Measurements from ENCODE around the gene KPTN. TPM values are rescaled to one million over a fixed set of nuclear protein-coding genes. Genes with fewer than 3 reads are reported as not detected.

The KPTN gene
- total RNA-seq, 2 experiments from 2014 or later, result 9.7 to 10.5 TPM

DNA sequence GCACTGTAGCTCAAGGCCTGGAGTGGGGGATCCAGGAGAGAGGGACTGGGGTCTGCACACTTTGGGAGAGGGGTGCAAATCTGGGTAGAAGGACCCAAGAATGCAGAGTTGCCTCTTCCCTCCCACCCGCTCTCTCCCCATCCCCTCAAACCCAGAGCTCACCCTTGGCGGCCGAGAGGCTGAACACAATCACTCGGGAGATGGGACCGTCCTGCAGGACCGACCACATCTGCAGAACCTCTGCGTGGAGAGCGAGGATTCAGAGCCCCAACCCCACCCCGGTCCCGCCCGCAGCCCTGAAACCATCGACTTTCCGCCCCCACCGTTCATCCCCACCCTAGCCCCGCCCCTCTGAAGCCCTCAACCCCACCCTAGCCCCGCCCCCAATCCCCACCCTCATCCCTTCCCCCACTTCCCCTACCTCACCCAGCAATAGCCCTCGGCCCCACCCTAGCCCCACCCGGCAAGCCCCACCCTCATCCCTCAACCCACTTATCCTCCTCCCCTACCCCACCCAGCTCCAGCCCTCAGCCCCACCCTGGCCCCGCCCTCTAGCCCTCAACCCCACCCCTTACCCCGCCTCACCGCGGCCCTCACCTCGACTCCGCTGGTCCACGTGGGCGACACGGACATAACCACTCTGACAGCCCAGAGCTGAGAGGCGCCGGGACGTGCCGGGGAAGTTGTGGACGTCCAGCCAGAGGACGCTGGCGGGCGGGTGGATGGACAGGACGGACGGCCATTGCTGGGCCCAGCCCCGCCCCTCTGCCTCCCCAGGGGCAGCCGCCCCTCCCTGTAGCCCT is 4.1 kb downstream of the KPTN start:
- intact Hi-C loops (cut with DNase I, micrococcal nuclease), result loop anchor here (5.0 to 10.0 kb wide), 4 partner anchors 33 to 1595 kb away; partner anchors contain the start of genes ARHGAP35 (in 1 of the 2) and IRF2BP1 (in 1 of the 2)
- no peak for ATAC-seq
- Mint-ChIP-seq H3K27me3 (no peaks in the 10 kb centered on the region), H3K4me1 (peaks cover 6% of the 10 kb centered on the region), H3K27ac (no peak overlapping the region), H3K36me3 (ENCODE audit: low read depth) (peaks cover 2% of the 10 kb centered on the region), H3K9me3 (ENCODE audit: low read depth) (no peaks in the 10 kb centered on the region), H3K4me3 (no peak overlapping the region)
- POLR2A ChIA-PET, result no interaction called here
- no peak for DNase-seq
- CTCF ChIA-PET, result interaction anchor here (1.3 kb wide), 1 partner anchor 47 kb away, joined by 3 read pairs; no protein-coding TSS in a partner anchor

DNA sequence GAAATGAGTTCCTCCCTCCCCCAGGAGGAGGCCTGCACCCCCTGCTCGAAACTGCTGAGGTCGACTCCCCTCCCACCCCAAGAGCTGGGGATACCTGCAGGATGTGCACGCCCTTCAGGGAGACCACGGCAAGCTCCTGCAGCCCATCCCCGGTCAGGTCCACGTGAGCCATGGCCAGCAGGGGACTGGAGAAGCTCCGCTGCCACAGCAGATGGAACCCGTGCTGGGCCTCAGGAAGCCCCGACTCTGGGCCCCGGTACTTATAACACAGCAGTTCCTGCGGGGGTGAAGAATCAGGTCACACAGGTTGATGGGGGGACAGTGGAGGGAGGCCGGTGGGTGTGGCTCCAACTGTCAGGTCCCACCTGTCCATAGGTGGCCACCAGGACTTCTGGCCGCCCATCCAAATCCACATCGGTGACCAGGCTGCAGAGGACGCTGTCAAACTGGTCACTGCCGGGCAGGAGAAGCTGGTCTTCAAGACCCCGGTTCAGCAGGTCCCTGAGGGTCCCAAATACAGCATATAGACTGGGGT is 7.5 kb downstream of the KPTN start:
- ChIA-PET POLR2A (no interaction called here), CTCF (interaction anchor here (0.6 to 0.7 kb wide), 2 partner anchors 202 to 299 kb away, joined by 3 read pairs; no protein-coding TSS in a partner anchor)
- H3K9me3 Mint-ChIP-seq (ENCODE audit: low read depth), result no peaks in the 10 kb centered on the region
- peaks cover 10% of the 10 kb centered on the region for H3K27me3 Mint-ChIP-seq
- H3K4me1 Mint-ChIP-seq, result peaks cover 3% of the 10 kb centered on the region
- DNase-seq (no peak), ATAC-seq (no peak)
- no peak overlapping the region for H3K4me3 Mint-ChIP-seq
- H3K27ac Mint-ChIP-seq, result no peak overlapping the region
- intact Hi-C loops (cut with DNase I, micrococcal nuclease), result no loop called here
- peaks cover 1% of the 10 kb centered on the region for H3K36me3 Mint-ChIP-seq (ENCODE audit: low read depth)

DNA sequence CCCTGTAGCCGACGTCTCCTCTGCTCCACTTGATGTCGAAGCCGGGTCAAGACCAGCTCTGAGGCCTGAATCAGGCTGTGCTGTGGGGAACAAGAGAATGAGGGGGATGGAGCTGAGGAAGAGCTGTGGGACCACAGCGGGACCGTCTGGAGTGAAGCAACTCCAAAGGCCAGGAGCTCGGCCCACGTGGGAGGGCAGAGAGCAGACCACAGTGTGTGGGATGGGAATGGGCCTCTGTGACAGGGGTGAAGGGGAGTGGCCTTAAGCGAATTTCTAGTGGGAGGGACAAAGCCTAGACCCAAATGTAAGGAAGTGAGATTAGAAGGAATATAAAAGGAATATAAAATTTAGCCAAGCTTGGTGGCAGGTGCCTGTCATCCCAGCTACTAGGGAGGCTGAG is 8.6 kb downstream of the KPTN start:
- Mint-ChIP-seq H3K9me3 (ENCODE audit: low read depth) (no peaks in the 10 kb centered on the region), H3K27ac (no peak overlapping the region), H3K4me1 (peaks cover 10% of the 10 kb centered on the region), H3K36me3 (ENCODE audit: low read depth) (peaks cover under 1% of the 10 kb centered on the region), H3K27me3 (peaks cover 19% of the 10 kb centered on the region), H3K4me3 (no peak overlapping the region)
- ATAC-seq, result no peak
- DNase-seq, result no peak
- POLR2A ChIA-PET, result no interaction called here
- intact Hi-C loops (cut with DNase I, micrococcal nuclease), result no loop called here
- CTCF ChIA-PET, result interaction anchor here (0.5 to 0.6 kb wide), 2 partner anchors 60 to 727 kb away, joined by 3 read pairs; no protein-coding TSS in a partner anchor

DNA sequence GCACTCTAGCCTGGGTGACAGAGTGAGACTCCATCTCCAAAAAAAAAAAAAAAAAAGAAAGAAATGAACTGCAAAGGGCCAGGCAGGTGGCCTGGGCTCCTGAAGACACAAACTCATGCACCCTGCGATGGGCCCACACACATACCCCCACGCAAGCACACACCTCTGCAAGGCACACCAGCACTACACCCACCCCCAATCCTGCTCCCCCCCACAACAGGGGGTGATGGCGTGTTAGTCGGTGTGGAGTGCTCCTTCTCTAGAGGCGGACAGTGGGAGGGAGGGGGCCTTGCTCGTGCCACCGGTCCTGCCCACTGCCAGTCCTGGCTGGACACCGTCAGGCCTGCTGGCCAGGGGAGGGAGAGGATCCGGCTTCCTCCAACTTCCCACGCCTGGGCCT is 10.7 kb downstream of the KPTN start:
- Mint-ChIP-seq H3K27ac (no peak overlapping the region), H3K4me1 (peaks cover 14% of the 10 kb centered on the region), H3K9me3 (ENCODE audit: low read depth) (no peaks in the 10 kb centered on the region), H3K4me3 (no peak overlapping the region), H3K36me3 (ENCODE audit: low read depth) (no peaks in the 10 kb centered on the region), H3K27me3 (peaks cover 36% of the 10 kb centered on the region)
- intact Hi-C loops (cut with DNase I, micrococcal nuclease), result no loop called here
- ATAC-seq (no peak), DNase-seq (no peak)
- ChIA-PET POLR2A (no interaction called here), CTCF (interaction anchor here (0.9 kb wide), 1 partner anchor 10 kb away, joined by 3 read pairs; the partner anchor contains the start of gene KPTN)

DNA sequence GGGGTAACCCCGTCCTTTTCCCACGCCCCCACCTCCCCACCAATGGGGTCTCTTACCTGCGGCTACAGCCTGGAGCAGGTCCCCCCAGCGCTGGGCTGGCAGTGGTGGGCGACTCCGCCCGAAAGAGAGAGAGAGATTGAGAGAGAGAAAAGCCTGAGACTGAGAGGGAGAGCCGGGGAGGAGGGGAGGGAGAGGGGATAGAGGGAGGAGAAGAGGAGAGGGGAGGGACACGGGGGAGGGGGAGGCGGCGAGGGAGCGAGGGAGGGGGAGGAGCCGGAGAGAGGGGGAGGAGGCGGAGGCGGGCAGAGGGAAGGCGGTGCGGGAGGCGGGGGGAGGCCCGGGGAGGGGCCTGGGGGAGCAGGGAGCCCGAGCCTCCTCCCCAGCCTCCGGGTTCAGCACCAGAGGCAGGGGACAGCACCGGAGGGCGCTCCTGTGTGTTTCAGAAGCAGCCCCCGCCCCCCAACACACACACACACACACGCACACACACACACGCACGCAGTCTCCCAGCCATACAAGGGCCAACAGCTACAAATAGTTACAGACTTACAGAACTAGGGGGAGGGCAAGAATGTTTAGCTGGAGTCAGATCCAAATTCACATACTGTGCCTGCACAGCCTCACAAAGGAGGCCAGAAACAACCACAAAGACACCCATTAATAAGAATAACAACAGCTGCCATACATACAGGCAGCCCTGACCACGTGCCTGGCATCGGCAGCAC is 12.1 kb downstream of the KPTN start, which contains the start of gene SLC8A2:
Gene SLC8A2, minus strand, starts transcription at position 161 of the 725 bp plus-strand sequence. CDS start 5,490 bp downstream, outside the sequence.
- Mint-ChIP-seq H3K36me3 (ENCODE audit: low read depth) (no peaks in the 10 kb centered on the region), H3K9me3 (ENCODE audit: low read depth) (no peaks in the 10 kb centered on the region), H3K4me3 (no peak within 1 kb of the TSS), H3K4me1 (peaks cover 14% of the 10 kb centered on the region), H3K27ac (no peak within 1 kb of the TSS), H3K27me3 (peaks cover 46% of the 10 kb centered on the region)
- ChIA-PET CTCF (interaction anchor here (0.6 to 1.6 kb wide), 3 partner anchors 35 to 1965 kb away, joined by 3 to 6 read pairs (median 6); no protein-coding TSS in a partner anchor), POLR2A (interaction anchor here (0.6 kb wide), 1 partner anchor 971 kb away, joined by 4 read pairs; no protein-coding TSS in a partner anchor)
- peak; percentile 82 for DNase-seq
- peak; percentile 80 for ATAC-seq
- intact Hi-C loops (cut with DNase I, micrococcal nuclease), result loop anchor here in 1 of 2 experiments (1.0 kb wide), 1 partner anchor 11 kb away; no protein-coding TSS in a partner anchor

DNA sequence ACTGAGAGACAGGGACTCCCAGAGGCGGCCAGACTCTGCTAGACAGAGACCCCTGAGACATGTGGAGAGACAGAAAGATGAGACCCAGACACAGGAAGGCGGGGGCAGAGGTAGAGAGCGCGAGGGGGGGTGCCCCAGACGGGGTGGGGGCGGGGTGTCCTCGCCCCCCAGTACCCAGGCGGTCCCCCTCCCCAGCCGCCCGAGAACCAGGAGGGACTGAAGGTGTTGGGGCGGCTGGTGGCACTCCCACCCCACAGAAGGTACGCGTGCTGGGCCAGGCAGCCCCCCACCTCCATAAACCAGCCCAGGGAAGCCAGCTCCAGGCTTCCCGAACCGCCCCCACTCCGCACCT is 12.7 kb downstream of the KPTN start:
- H3K4me3 Mint-ChIP-seq, result no peak overlapping the region
- peaks cover 46% of the 10 kb centered on the region for H3K27me3 Mint-ChIP-seq

DNA sequence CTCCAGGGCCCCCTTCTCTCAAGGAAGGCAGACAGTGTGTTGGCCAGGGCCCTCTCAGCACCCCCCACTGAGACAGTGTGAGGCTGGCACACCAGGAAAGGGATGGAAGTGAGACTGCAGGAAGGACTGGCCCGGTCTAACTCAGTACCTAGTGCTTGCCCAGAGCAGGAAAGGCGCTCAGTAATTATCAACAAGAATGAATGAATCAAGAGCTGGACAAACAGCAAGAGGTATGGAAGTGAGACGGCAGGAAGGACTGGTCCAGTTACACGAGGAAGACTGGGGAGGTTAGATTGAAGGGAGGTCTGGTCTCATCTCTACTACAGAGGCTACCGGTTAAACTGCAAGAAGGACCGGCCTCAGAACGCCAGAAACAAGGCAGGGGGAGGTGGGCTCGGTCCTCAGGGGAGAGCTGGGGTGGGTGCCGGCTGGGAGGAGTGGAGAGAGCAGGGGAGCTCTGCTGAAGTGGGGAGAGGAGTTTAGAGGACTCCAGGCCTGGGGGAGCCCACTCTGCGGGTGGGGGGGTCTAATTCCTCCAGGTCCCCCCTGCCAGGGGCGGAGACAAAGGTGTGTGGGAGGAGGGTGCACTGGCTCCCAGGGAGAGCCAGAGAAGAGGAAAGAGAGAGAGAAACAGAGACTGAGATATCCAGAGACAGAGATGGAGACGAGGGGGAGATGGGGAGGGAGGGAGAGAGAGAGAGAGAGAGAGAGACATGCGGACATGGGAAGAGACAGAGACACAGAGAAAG is 13.4 kb downstream of the KPTN start:
- POLR2A ChIA-PET, result no interaction called here
- DNase-seq (no peak), ATAC-seq (no peak)
- H3K27me3 Mint-ChIP-seq, result peaks cover 46% of the 10 kb centered on the region
- no peaks in the 10 kb centered on the region for H3K9me3 Mint-ChIP-seq (ENCODE audit: low read depth)
- CTCF ChIA-PET, result no interaction called here
- intact Hi-C loops (cut with DNase I, micrococcal nuclease), result no loop called here
- H3K27ac Mint-ChIP-seq, result no peak overlapping the region
- no peak overlapping the region for H3K4me3 Mint-ChIP-seq
- H3K36me3 Mint-ChIP-seq (ENCODE audit: low read depth), result no peaks in the 10 kb centered on the region
- peaks cover 14% of the 10 kb centered on the region for H3K4me1 Mint-ChIP-seq

More for the DNA sequence above, 12.7 kb downstream of the KPTN start:
- DNase-seq (no peak), ATAC-seq (no peak)
- ChIA-PET POLR2A (no interaction called here), CTCF (interaction anchor here (1.6 kb wide), 1 partner anchor 35 kb away, joined by 6 read pairs; no protein-coding TSS in a partner anchor)
- no peaks in the 10 kb centered on the region for H3K9me3 Mint-ChIP-seq (ENCODE audit: low read depth)
- no peak overlapping the region for H3K27ac Mint-ChIP-seq
- H3K36me3 Mint-ChIP-seq (ENCODE audit: low read depth), result no peaks in the 10 kb centered on the region
- intact Hi-C loops (cut with DNase I, micrococcal nuclease), result no loop called here
- peaks cover 14% of the 10 kb centered on the region for H3K4me1 Mint-ChIP-seq

DNA sequence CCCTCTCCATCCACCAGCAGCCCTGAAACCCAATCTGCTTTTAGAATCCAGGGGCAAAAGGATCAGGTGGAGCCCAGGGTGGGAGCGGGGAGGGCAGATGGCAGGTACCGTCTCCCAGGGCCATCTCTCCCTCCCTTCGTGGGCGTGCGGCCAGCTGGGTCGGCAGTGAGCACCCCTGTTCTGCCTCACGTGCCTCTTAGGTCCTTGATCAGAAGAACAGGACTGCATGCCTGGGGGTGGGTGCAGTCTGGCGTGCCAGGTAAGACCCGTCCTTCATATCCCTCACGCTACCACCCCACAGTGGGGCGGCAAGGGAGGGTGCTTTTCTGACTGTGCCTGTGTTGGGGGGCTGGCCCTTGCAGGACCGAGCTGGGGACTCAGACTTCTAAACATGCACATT is 14.3 kb downstream of the KPTN start:
- Mint-ChIP-seq H3K4me1 (peaks cover 14% of the 10 kb centered on the region), H3K27me3 (peaks cover 46% of the 10 kb centered on the region), H3K27ac (no peak overlapping the region), H3K4me3 (no peak overlapping the region), H3K9me3 (ENCODE audit: low read depth) (no peaks in the 10 kb centered on the region), H3K36me3 (ENCODE audit: low read depth) (no peaks in the 10 kb centered on the region)
- intact Hi-C loops (cut with DNase I, micrococcal nuclease), result no loop called here
- DNase-seq, result no peak
- POLR2A ChIA-PET, result no interaction called here
- CTCF ChIA-PET, result no interaction called here
- ATAC-seq, result no peak

DNA sequence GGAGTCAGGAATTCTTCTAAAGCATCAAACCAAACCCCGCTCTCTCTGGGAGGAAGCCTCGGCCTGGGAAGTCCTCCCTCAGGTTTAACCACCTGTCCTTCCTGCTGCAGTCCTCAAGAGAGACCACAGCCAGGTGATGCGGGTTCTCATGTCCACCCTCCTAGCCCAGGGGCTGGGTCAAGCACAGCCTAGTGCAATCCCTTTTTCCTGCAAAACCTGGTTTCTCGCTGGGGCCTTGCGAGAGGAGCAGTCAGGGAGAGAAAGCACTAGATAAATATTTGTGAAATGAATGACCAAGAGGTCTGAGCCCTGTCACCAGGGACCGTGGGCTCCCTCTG is 14.7 kb downstream of the KPTN start:
- H3K4me3 Mint-ChIP-seq, result no peak overlapping the region
- DNase-seq (no peak), ATAC-seq (no peak)
- no peak overlapping the region for H3K27ac Mint-ChIP-seq
- CTCF ChIA-PET, result no interaction called here
- POLR2A ChIA-PET, result no interaction called here
- H3K4me1 Mint-ChIP-seq, result peaks cover 14% of the 10 kb centered on the region
- peaks cover 49% of the 10 kb centered on the region for H3K27me3 Mint-ChIP-seq
- intact Hi-C loops (cut with DNase I, micrococcal nuclease), result no loop called here
- H3K9me3 Mint-ChIP-seq (ENCODE audit: low read depth), result no peaks in the 10 kb centered on the region
- no peaks in the 10 kb centered on the region for H3K36me3 Mint-ChIP-seq (ENCODE audit: low read depth)

DNA sequence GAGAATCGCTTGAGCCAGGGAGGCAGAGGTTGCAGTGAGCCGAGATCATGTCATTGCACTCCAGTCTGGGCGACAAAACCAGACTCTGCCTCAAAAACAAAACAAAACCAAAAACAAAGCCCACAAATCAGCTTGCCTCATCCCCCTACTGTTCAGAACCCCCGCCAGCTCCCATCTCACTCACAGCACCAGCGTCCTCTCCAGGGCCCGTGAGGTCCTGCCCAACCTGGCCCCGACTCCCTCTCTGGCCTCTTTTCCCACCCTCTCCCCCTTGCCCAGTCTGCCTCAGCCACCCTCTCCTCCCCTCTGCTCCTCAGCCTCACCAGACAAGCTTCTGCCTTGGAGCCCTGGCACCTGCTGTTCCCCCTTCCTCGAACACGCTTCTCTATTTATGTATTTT is 16.1 kb downstream of the KPTN start:
- Mint-ChIP-seq H3K4me1 (peaks cover 14% of the 10 kb centered on the region), H3K9me3 (ENCODE audit: low read depth) (no peaks in the 10 kb centered on the region), H3K27me3 (peaks cover 45% of the 10 kb centered on the region), H3K36me3 (ENCODE audit: low read depth) (no peaks in the 10 kb centered on the region), H3K27ac (no peak overlapping the region), H3K4me3 (no peak overlapping the region)
- CTCF ChIA-PET, result interaction anchor here (0.6 to 1.3 kb wide), 2 partner anchors 9 to 31 kb away, joined by 3 to 5 read pairs; no protein-coding TSS in a partner anchor
- no peak for ATAC-seq
- DNase-seq, result no peak
- POLR2A ChIA-PET, result no interaction called here
- intact Hi-C loops (cut with DNase I, micrococcal nuclease), result no loop called here

DNA sequence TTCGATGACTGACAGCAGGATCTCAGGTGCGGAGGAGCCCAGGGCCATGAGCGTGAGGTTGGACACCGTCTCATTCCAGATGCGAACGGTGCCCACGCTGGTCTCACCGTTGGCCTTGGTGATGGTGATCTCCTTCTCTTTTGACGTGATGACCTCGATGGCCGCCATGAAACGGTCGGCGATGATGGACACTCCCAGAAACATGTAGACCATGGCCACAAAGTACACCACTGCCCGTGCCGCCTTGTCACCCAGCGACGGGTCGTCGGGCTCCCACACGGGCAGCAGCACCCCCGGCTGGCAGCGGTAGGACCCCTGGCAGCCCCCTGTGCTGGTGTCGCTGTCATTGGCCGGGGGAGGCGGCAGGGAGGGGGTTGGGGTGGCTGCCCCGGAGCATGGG is 18.1 kb downstream of the KPTN start:
- ChIA-PET POLR2A (no interaction called here), CTCF (no interaction called here)
- peaks cover 7% of the 10 kb centered on the region for H3K4me1 Mint-ChIP-seq
- no peaks in the 10 kb centered on the region for H3K9me3 Mint-ChIP-seq (ENCODE audit: low read depth)
- ATAC-seq, result no peak
- H3K27ac Mint-ChIP-seq, result no peak overlapping the region
- intact Hi-C loops (cut with DNase I, micrococcal nuclease), result no loop called here
- peaks cover 36% of the 10 kb centered on the region for H3K27me3 Mint-ChIP-seq
- H3K4me3 Mint-ChIP-seq, result no peak overlapping the region
- H3K36me3 Mint-ChIP-seq (ENCODE audit: low read depth), result no peaks in the 10 kb centered on the region
- no peak for DNase-seq

Measured in activated CD4-positive, alpha-beta T cell treated with anti-CD3 and anti-CD28 coated beads for 36 hours (primary cell).